K562 (cell line): ENCODE measurements around the gene PDCD1. TPM values are rescaled to one million over a fixed set of nuclear protein-coding genes. Genes with fewer than 3 reads are reported as not detected.

Source experiments
- BRD4 ChIP-seq: fragments of 200-600 bp; sonication (generic); IDR thresholded peaks from 2 replicates; pipeline ENCODE4 v1.6.1; 2017; ENCODE audit warnings: inconsistent platforms
- ETV1 ChIP-seq: fragments of 450-650 bp; conservative IDR thresholded peaks from 2 replicates; pipeline ENCODE4 v1.6.1; 2016; ENCODE audit warnings: missing genetic modification characterization, control low read depth, low read depth, missing compliant biosample characterization
- HMG20B ChIP-seq: fragments of 250-450 bp; sonication (Bioruptor Pico); IDR thresholded peaks from 2 replicates; pipeline ENCODE4 v1.5.0; 2021; ENCODE audit warnings: mild to moderate bottlenecking
- HNRNPK ChIP-seq: fragments of 200-400 bp; formaldehyde crosslinking; IDR thresholded peaks from one replicate; pipeline ENCODE4 v1.6.1; 2018; ENCODE audit warnings: mild to moderate bottlenecking, low read depth, low read length; ENCODE audit not compliant: poor library complexity, severe bottlenecking
- KAT8 ChIP-seq: fragments of 450-650 bp; IDR thresholded peaks from 2 replicates; pipeline ENCODE4 v1.6.1; 2016; ENCODE audit warnings: low read depth, mild to moderate bottlenecking
- KDM4B ChIP-seq, 2 experiments: fragments of 450-650 bp in 1 of 2; sonication (generic) in 1 of 2; IDR thresholded peaks; 2 replicates each; pipeline ENCODE4 v1.6.1; 2016 to 2017; ENCODE audit warnings: borderline replicate concordance in 2 of 2, antibody characterized with exemption in 1 of 2, low read depth in 1 of 2, mild to moderate bottlenecking in 1 of 2
- KLF10 ChIP-seq: fragments of 250-450 bp; sonication (Bioruptor Pico); IDR thresholded peaks from 2 replicates; pipeline ENCODE4 v1.6.1; 2021; ENCODE audit warnings: matching md5 sums
- LEF1 ChIP-seq: fragments of 450-650 bp; IDR thresholded peaks from 2 replicates; pipeline ENCODE4 v1.6.1; 2016; ENCODE audit warnings: mild to moderate bottlenecking
- MAFK ChIP-seq: IDR thresholded peaks from 2 replicates; pipeline ENCODE4 v1.6.1; 2011; ENCODE audit warnings: low read length, improper control_type of control experiment
- MAZ ChIP-seq, 2 experiments: fragments of 450-650 bp in 1 of 2; sonication (generic) in 1 of 2; formaldehyde crosslinking; IDR thresholded peaks in 1 of 2; conservative IDR thresholded peaks in 1 of 2; 2 replicates each; pipeline versions ENCODE4 v1.4.0 to v1.5.0; 2020; ENCODE audit warnings: mild to moderate bottlenecking in 1 of 2, missing genetic modification reagents in 1 of 2
- MBD2 ChIP-seq: sonication (generic); IDR thresholded peaks from 2 replicates; pipeline ENCODE4 v1.6.1; 2016; ENCODE audit warnings: low read depth, borderline replicate concordance
- MCM2 ChIP-seq: fragments of 450-650 bp; IDR thresholded peaks from 2 replicates; pipeline ENCODE4 v1.6.1; 2017; ENCODE audit warnings: low read depth, mild to moderate bottlenecking
- NFIX ChIP-seq: fragments of 250-450 bp; sonication (Bioruptor Pico); IDR thresholded peaks from 2 replicates; pipeline ENCODE4 v1.4.0; 2020; ENCODE audit warnings: low read depth, mild to moderate bottlenecking, moderate library complexity
- NR4A1 ChIP-seq, 2 experiments: fragments of 250-450 bp in 1 of 2; fragments of 450-650 bp in 1 of 2; sonication (Bioruptor Pico) in 1 of 2; IDR thresholded peaks; 2 replicates each; pipeline versions ENCODE4 v1.4.0 to v1.6.1; 2016 to 2020; ENCODE audit warnings: mild to moderate bottlenecking in 2 of 2, missing compliant biosample characterization in 1 of 2, missing genetic modification characterization in 1 of 2, moderate library complexity in 1 of 2
- RCOR1 ChIP-seq, 2 experiments: IDR thresholded peaks; 2 replicates each; pipeline ENCODE4 v1.6.1; 2012; ENCODE audit warnings: low read depth in 2 of 2, low read length in 2 of 2, borderline replicate concordance in 1 of 2, improper control_type of control experiment in 1 of 2
- RHOXF2B ChIP-seq: fragments of 250-450 bp; sonication (Bioruptor Pico); conservative IDR thresholded peaks from 2 replicates; pipeline ENCODE4 v1.5.1; 2021
- SMAD3 ChIP-seq: fragments of 450-650 bp; formaldehyde crosslinking; conservative IDR thresholded peaks from 2 replicates; pipeline ENCODE4 v1.4.0; 2020; ENCODE audit warnings: mild to moderate bottlenecking
- SMARCA4 ChIP-seq: fragments of 450-650 bp; IDR thresholded peaks from 2 replicates; pipeline ENCODE4 v1.6.1; 2016
- SMARCB1 ChIP-seq: IDR thresholded peaks from 2 replicates; pipeline ENCODE4 v1.6.1; 2011; ENCODE audit warnings: improper control_type of control experiment, low read depth; ENCODE audit not compliant: insufficient read length
- SRSF1 ChIP-seq: fragments of 200-400 bp; formaldehyde crosslinking; IDR thresholded peaks from 2 replicates; pipeline ENCODE4 v1.6.1; 2017; ENCODE audit warnings: mild to moderate bottlenecking, low read depth, low read length, moderate library complexity
- TARDBP ChIP-seq: fragments of 450-650 bp; IDR thresholded peaks from 2 replicates; pipeline ENCODE4 v1.6.1; 2016
- ZFP36 ChIP-seq: fragments of 150-350 bp; IDR thresholded peaks from 2 replicates; pipeline ENCODE4 v1.6.1; 2018; ENCODE audit warnings: low read length, low read depth; ENCODE audit not compliant: partially characterized antibody
- ZNF165 ChIP-seq: fragments of 250-450 bp; sonication (Bioruptor Pico); IDR thresholded peaks from 2 replicates; pipeline ENCODE4 v1.4.0; 2020; ENCODE audit warnings: borderline replicate concordance
- ZNF175 ChIP-seq: fragments of 200-800 bp; sonication (Bioruptor generic); IDR thresholded peaks from 2 replicates; pipeline ENCODE4 v1.6.1; 2016; ENCODE audit warnings: low read depth, mild to moderate bottlenecking, missing genetic modification characterization, missing compliant biosample characterization
- ZNF408 ChIP-seq: fragments of 250-450 bp; sonication (Bioruptor Pico); IDR thresholded peaks from 2 replicates; pipeline ENCODE4 v1.4.0; 2020; ENCODE audit warnings: low read depth, mild to moderate bottlenecking, moderate library complexity
- ZNF518B ChIP-seq: fragments of 250-450 bp; sonication (Bioruptor Pico); IDR thresholded peaks from 2 replicates; pipeline ENCODE4 v1.5.0; 2021; ENCODE audit warnings: mild to moderate bottlenecking, moderate library complexity
- ZNF551 ChIP-seq: fragments of 250-450 bp; sonication (Bioruptor Pico); IDR thresholded peaks from 2 replicates; pipeline ENCODE4 v1.5.0; 2021; ENCODE audit warnings: mild to moderate bottlenecking, moderate library complexity
- ZNF785 ChIP-seq: fragments of 250-450 bp; sonication (Bioruptor Pico); IDR thresholded peaks from 2 replicates; pipeline ENCODE4 v1.4.0; 2020; ENCODE audit warnings: mild to moderate bottlenecking
- ZSCAN29 ChIP-seq: fragments of 450-650 bp; IDR thresholded peaks from 2 replicates; pipeline ENCODE4 v1.6.1; 2017
- polyA plus RNA-seq, 8 experiments: library from polyadenylated mRNA; depleted of rRNA in 4 of 8; stranded (reverse) in 5 of 8; unstranded in 3 of 8; fragments of >200 nt; fragmentation: Nextera tagmentation in 2 of 8; fragmentation: Illumina TruSeq in 1 of 8; extraction: Ambion mirVana in 2 of 8; extraction: Trizol in 1 of 8; gene quantifications; 2 replicates each; pipeline versions ENCODE4 v1.2.1 to v1.2.3, GENCODE V29; 2011 to 2014; ENCODE audit warnings: inconsistent platforms in 1 of 8, missing spikeins in 1 of 8
- total RNA-seq, 7 experiments: library from RNA; depleted of rRNA in 6 of 7; stranded (reverse); fragments of >200 nt in 6 of 7; fragmentation: Illumina TruSeq in 2 of 7; extraction: Trizol in 2 of 7; gene quantifications; 2 replicates each; pipeline versions ENCODE4 v1.2.1 to v1.2.3, GENCODE V29; 2011 to 2021; ENCODE audit warnings: low replicate concordance in 1 of 7

Gene PDCD1
- total and polyA plus RNA-seq, 9 of the 15 experiments (the other 6 are each of a cell fraction or from before 2014, with no cell fraction given), result 0.15 to 2.5 (median 1.0) TPM; not detected in 2

- no peak for TF ChIP-seq ZNF518B
- no peak for TF ChIP-seq NR4A1 (CRISPR knock-in tag; IDR thresholded peaks at IDR 0.05)
- TF ChIP-seq NR4A1 (tag; IDR thresholded peaks at IDR 0.05), result no peak
- no peak for TF ChIP-seq SMAD3 (CRISPR knock-in tag)
- TF ChIP-seq TARDBP, result no peak
- TF ChIP-seq ZNF408 (CRISPR knock-in tag), result no peak
- TF ChIP-seq SRSF1, result no peak
- TF ChIP-seq ETV1 (tag), result no peak
- TF ChIP-seq MBD2, result 0 out of 2 replicates have a peak, but pooled peaks have one; percentile 17
- no peak for TF ChIP-seq NFIX (CRISPR knock-in tag)
- TF ChIP-seq ZNF785 (CRISPR knock-in tag), result no peak
- peak; percentile 68 for TF ChIP-seq MAFK
- no peak for TF ChIP-seq MCM2
- no peak for TF ChIP-seq KDM4B (IDR thresholded peaks at IDR 0.05; ENCODE audit: borderline replicate concordance in 2 of 2, low read depth in 1 of 2)
- no peak for TF ChIP-seq ZNF175 (CRISPR knock-in tag)
- no peak for TF ChIP-seq ZFP36
- TF ChIP-seq LEF1, result peak; percentile 61
- TF ChIP-seq SMARCA4, result peak; percentile 87
- TF ChIP-seq RCOR1 (IDR thresholded peaks at IDR 0.05; ENCODE audit: borderline replicate concordance in 1 of 2, low read depth in 2 of 2, low read length in 2 of 2), result peak; percentile 39 to 96; a peak in 2 of 4 replicates
- no peak for TF ChIP-seq KLF10 (CRISPR knock-in tag)
- no peak for TF ChIP-seq ZNF551 (CRISPR knock-in tag)
- no peak for TF ChIP-seq RHOXF2B (CRISPR knock-in tag)
- no peak for TF ChIP-seq ZSCAN29
- no peak for TF ChIP-seq SMARCB1
- TF ChIP-seq KAT8, result no peak
- TF ChIP-seq HNRNPK, result no peak
- no peak for TF ChIP-seq ZNF165 (CRISPR knock-in tag)
- TF ChIP-seq BRD4, result no peak
- no peak for TF ChIP-seq HMG20B (CRISPR knock-in tag)
- peak; percentile 72 to 78; a peak in 3 of 4 replicates for TF ChIP-seq MAZ (CRISPR knock-in tag; conservative IDR thresholded peaks at IDR 0.05 in 1 of 2, IDR thresholded peaks at IDR 0.05 in 1 of 2)
Measured at GRCh38 chr2:241892299-241893137, 33.8 kb upstream of the PDCD1 start (continued).
